ENCODE measurements around the gene LUC7L2. TPM values are rescaled to one million over a fixed set of nuclear protein-coding genes. Genes with fewer than 3 reads are reported as not detected.

Gene LUC7L2
- total RNA-seq, 4 donors from 2014 or later = 48.7 to 71.7 (median 56.8) TPM

DNA sequence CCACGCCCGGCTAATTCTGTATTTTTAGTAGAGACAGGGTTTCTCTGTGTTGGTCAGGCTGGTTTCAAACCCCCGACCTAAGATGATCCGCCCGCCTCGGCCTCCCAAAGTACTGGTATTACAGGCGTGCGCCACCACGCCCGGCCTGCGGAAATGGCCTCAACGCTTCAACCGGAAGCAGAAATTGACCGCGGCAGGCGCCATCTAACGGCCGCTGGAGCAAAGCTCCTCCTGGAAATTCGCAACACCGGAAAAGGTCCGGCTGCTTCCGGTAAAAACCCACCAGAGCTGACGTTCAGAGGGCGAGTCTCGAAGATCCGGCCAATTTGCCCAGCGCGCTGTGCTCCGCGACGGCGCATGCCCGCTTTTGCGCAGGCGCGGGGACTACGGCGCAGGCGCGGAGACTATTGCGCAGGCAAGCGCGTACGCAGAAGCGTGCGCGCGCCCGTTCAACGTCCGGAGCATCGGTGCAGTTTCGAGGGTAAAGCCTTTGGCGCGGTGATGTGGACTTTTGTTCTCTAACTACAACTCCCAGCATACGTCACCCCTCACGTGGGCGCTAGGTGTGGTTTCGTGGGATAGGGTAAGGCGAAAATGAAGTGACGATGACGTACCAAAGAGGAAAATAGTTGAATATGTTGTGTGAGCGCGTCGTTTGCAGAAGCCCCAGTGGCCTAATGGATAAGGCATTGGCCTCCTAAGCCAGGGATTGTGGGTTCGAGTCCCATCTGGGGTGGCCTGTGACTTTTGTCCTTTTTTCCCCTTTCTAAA is 19.5 kb upstream of the LUC7L2 start:
- DNase-seq (ENCODE audit: low spot score in 2 of 2) = peak; percentile 100
- intact Hi-C loops (cut with DNase I; ENCODE audit: low total_unique reads) = no loop called here
- 2% methylated on average over 39 to 66 of the region's 66 CpGs for WGBS, 2 donors
- TF ChIP-seq, protein P1, sequence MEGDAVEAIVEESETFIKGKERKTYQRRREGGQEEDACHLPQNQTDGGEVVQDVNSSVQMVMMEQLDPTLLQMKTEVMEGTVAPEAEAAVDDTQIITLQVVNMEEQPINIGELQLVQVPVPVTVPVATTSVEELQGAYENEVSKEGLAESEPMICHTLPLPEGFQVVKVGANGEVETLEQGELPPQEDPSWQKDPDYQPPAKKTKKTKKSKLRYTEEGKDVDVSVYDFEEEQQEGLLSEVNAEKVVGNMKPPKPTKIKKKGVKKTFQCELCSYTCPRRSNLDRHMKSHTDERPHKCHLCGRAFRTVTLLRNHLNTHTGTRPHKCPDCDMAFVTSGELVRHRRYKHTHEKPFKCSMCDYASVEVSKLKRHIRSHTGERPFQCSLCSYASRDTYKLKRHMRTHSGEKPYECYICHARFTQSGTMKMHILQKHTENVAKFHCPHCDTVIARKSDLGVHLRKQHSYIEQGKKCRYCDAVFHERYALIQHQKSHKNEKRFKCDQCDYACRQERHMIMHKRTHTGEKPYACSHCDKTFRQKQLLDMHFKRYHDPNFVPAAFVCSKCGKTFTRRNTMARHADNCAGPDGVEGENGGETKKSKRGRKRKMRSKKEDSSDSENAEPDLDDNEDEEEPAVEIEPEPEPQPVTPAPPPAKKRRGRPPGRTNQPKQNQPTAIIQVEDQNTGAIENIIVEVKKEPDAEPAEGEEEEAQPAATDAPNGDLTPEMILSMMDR (IDR thresholded peaks at IDR 0.05) = no peak
- no peak for TF ChIP-seq POLR2A (IDR thresholded peaks at IDR 0.05)
- peak overlapping the region; percentile 16 for H3K4me3 ChIP-seq (ENCODE audit: low read depth, poor library complexity, severe bottlenecking)

DNA sequence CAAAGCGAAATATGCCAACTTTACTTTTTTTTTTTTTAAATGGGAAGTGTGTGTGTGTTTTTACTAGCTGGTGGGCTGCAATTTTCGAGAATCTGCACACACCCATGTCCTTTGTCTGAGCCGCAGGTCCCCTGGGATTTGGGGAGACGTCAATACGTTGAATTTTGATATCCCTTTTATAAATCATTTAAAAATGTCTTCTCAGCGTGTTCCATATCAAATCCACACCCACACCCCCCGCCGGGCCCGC is 19.0 kb upstream of the LUC7L2 start:
- no peak for TF ChIP-seq POLR2A (IDR thresholded peaks at IDR 0.05)
- TF ChIP-seq, protein P1 (IDR thresholded peaks at IDR 0.05) = no peak
- WGBS, 2 donors = 0% methylated on average over 9 of the region's 9 CpGs
- peak overlapping the region; percentile 72 for H3K4me3 ChIP-seq (ENCODE audit: low read depth, poor library complexity, severe bottlenecking)
- intact Hi-C loops (cut with DNase I; ENCODE audit: low total_unique reads) = no loop called here
- no peak for DNase-seq (ENCODE audit: low spot score in 2 of 2)

DNA sequence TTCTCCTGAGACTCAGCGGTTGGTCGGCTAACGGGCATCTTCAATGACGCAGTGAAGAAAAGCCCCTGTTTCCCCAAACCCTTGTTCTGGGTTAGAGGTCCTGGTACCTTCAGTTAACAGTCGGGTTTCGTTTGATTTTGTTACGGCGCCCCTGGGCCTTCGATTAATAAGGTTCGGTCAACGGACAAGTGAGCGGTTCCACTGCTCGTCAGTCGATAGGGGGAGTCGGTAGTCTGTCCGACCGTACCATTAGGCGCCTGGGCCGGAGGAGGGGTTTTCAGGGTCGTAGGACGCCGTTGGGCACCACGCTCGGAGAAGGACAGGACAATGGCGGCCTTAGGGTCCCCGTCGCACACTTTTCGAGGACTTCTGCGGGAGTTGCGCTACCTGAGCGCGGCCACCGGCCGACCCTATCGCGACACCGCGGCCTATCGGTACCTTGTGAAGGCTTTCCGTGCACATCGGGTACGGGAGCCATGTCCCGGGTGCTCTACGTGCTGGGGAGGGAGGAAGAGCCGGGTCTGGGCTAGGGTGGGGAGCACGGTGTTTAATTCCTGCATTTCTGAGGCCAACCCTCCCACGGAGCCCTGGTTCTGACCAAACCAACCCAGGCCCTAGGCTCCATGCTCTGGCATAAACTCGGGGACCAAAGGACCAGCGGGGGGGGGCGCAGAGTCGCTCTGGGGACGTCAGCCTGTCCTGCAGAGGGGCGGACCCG is 18.5 kb upstream of the LUC7L2 start, which contains the start of gene FMC1:
FMC1 (plus strand) TSS at position 280 of the 718 bp plus-strand sequence; CDS start at position 328, 48 bp downstream.
- intact Hi-C loops (cut with DNase I; ENCODE audit: low total_unique reads) = no loop called here
- peak; percentile 94 to 98 for DNase-seq (ENCODE audit: low spot score in 2 of 2)
- TF ChIP-seq, protein P1 (IDR thresholded peaks at IDR 0.05) = peak in 1 of 3 donors; percentile 44
- peak in 1 of 2 donors; percentile 75 for TF ChIP-seq POLR2A (IDR thresholded peaks at IDR 0.05)
- WGBS, 2 donors = 0% methylated on average over 39 to 54 of the region's 54 CpGs
- peak within 1 kb of the TSS; percentile 72 for H3K4me3 ChIP-seq (ENCODE audit: low read depth, poor library complexity, severe bottlenecking)

DNA sequence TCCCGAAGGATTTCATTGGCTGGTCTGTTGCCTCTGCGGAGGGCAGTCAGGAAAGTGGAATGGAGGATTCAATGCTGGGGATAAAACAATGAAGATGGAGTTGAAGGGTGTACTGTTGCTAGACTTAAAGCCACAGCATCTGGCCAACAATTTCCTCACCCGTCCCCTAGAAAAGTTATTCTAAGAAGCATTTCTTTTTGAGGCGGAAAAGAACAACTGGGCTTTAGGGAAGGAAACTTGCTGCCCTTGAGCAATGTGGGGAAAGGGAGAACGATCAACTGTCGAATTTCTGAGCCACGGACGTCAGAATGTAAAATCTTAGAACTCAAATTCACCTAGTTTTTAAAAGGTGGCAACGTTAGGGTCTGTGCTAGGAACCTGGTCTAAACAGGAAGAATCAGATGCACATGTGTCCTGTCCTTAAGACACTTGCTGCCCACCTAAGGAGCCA is 17.9 kb upstream of the LUC7L2 start:
- peak overlapping the region; percentile 72 for H3K4me3 ChIP-seq (ENCODE audit: low read depth, poor library complexity, severe bottlenecking)
- WGBS, 2 donors = 0 to 1% methylated on average over 9 of the region's 9 CpGs
- no peak for DNase-seq (ENCODE audit: low spot score in 2 of 2)
- TF ChIP-seq, protein P1 (IDR thresholded peaks at IDR 0.05) = no peak
- TF ChIP-seq POLR2A (IDR thresholded peaks at IDR 0.05) = no peak
- intact Hi-C loops (cut with DNase I; ENCODE audit: low total_unique reads) = no loop called here

DNA sequence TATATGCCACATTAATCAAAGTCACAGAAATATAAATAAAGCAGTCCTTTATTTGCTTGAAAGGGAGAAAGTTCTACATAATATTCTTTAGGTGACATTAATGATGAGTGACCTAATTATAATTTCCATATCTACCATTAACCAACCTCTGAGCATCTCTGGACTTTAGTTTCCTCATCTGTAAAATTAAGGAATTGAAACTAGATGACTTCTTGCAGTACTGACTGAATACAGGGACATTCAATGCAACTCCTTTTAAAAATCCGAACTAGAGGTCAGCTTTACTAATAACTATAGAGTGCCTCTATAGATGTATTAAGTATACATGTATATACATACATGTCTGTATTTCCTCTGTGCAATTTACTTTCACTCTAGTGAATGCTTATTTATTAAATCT is 14.7 kb upstream of the LUC7L2 start:
- H3K4me3 ChIP-seq (ENCODE audit: low read depth, poor library complexity, severe bottlenecking) = no peak overlapping the region
- TF ChIP-seq, protein P1 (IDR thresholded peaks at IDR 0.05) = no peak
- TF ChIP-seq POLR2A (IDR thresholded peaks at IDR 0.05) = no peak

More for the DNA sequence above, 14.7 kb upstream of the LUC7L2 start:
- no peak for DNase-seq (ENCODE audit: low spot score in 2 of 2)
- intact Hi-C loops (cut with DNase I; ENCODE audit: low total_unique reads) = no loop called here
- 87 to 91% methylated on average over 1 of the region's 1 CpG for WGBS, 2 donors
